Activated CD8-positive, alpha-beta memory T cell treated with anti-CD3 and anti-CD28 coated beads, Interleukin-2, amount 50 U/mL, for 1 hour (primary cell): Measurements from ENCODE around the gene ADD1.

Experiments used
- DNase-seq: peaks from one replicate; pipeline ENCODE4 v3.0.0-alpha.2; 2020; ENCODE audit errors: extremely low read depth

ADD1 gene

DNA sequence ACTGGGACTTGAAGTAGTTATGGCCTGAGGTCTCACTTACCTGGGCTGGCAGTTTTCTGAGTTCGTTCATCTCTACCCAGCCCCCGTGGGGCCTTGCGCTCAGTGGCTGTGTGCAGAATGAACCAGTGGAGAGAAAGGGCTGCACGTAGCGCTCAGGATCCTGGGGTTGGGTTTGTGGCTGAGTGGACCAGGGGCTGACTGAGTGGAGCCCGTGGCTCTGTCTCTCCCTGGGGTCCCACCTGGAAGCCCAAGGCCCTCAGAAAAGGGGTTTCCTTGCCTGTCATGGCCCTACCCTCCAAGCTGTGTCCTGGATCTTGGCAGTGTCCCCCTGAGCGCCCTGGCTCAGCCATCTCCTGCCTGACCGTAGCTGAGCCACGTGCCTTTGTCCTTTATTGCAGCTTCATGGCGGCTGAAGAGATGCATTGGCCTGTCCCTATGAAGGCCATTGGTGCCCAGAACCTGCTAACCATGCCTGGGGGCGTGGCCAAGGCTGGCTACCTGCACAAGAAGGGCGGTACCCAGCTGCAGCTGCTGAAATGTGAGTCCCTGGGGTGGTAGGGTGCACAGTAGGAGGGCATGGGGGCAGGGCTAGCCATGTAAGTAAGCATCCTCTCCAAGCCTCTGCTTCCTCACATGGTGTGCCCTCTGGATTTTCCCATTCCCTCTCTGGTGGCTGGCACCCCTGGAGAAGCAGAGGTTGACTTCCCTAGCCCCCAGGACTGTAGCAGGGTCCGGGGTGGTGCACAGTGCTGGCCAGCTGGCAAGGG lies 23.2 kb upstream of the ADD1 start:
- no peak for DNase-seq

DNA sequence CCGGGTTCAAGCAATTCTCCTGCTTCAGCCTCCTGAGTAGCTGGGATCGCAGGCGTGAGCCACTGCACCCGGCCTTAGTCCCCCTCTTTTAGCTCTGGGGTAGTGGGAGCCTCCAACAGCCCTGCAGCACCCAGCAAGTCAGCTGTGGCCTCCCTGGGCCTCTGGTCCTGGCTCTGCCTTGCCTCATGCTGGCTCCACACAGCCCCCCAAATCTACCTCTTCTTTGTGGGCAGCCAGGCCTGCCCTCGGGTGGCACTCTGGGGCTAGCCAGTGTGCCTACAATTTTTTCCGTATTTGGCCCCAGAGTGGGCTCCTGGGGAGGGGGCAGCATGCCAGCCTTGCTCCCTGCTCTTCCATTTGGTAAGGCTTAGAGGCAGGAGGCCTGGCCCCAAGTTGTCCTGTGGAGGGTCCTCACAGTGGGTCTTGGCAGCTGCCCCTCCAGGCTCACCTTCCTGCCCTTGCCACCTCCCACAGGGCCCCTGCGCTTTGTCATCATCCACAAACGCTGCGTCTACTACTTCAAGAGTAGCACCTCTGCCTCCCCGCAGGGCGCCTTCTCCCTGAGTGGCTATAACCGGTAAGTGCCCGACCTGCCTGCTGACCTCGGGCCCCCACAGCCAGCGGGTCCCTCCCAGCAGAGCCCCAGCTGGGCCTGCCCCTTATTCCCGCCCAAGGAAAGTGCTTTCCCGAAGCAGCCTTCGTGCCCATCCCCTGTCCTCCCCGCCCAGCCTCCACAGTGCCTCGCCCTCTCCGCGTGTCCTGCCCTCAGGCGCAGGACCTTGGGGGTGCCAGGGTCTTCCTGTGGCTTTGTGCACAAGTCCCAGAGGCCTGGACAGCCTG lies 21.0 kb upstream of the ADD1 start:
- no peak for DNase-seq

- no peak for DNase-seq
Observed at GRCh38 chr4:2823301-2823670, 20.4 kb upstream of the ADD1 start.

DNA sequence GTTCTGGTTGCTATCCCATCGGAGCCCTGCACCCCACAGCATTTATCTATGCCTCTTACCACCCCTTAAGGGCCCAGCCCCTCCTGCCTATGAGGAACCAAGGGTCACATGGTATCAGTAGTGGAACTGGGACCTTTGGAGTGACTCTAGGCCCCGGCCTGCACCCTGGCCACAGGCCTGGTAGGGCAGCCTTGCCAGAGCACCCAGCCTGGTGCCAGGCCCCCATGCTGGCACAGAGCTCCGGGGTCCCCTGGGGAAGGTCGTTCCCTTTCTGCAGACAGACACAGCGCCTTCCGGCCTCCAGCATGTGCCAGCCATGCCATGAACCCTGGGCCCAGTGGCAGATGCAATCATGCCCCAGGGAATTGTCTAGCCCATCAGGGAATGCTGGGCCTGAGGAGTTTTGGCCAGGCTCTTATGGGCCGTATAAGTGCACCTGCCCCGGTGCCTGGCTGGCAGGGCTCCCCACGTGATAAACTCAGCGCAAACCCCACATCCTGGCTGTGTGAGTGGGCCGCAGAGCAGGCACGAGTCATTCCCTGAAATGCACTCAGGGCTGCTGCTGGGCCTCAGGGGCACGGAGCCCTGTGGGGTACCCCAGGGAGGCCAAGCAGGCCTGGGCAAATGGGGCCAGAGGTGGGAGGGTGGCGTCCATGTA lies 19.8 kb upstream of the ADD1 start:
- no peak for DNase-seq

GRCh38 chr4:2824329-2824835 lies 19.3 kb upstream of the ADD1 start:
- DNase-seq = no peak

- DNase-seq = no peak
Observed at GRCh38 chr4:2824836-2825381, 18.7 kb upstream of the ADD1 start.

DNA sequence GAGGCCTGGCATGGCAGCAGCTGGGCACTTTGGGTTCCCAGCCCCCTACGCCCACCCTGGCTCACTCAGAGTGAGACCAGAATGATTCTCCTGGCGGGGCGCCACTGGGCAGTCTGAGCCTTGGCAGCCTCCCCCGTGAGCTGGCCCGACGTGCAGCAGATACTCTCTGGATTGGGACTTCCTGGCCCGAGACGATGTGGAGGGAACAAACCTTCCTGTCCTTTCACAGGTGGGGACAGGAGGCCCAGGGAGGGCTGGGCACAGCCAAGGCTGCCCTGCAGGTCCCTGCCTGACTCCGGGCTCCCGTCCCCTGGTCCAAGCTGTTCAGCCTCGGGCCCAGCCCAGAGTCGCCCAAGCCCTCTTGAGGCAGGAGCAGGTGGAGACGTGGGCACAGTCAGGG lies 17.9 kb upstream of the ADD1 start:
- DNase-seq = no peak

GRCh38 chr4:2827071-2827873 lies 16.4 kb upstream of the ADD1 start:
- DNase-seq = no peak

DNA sequence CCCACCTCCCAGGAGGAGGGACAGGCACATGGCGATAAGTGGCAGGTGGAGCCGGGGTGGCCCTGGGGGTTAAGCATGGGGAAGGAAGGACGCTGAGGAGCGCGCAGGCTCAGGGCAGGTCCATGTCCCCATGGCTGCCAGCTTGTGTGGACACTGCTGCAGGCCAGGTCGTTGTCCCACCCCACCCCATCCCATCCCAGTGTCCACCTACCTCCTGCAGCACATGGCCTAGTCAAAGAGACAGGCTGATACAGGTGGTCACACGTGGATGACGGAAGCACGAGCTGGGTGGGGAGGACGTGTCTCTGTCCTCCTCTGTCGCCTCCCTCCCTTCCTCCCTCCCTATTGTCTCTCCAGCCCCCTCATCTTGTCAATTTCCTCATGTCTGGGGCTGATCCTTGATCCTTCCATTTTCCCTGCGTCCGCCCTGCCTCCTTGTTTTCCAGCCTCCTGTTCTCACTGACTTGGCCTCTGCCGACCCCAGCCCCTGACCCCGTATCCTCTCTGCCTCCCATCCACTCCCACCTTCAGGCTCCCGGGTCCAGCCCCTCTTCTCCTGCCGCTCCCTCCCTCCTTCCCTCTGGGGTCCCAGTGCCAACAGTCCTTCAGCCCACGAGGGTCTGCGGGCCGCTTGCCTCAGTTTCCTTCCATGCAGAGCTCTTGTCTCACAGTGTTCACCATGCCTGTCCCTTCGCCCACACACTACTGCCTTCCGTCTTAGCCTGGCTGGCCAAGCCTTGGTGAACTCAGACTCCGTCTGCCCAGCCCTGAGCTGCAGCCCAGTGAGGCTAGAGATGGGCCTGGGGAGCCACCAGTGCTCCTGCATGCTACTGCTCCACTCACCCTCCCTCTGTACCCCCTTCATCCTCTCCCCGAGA lies 15.5 kb upstream of the ADD1 start:
- no peak for DNase-seq

DNA sequence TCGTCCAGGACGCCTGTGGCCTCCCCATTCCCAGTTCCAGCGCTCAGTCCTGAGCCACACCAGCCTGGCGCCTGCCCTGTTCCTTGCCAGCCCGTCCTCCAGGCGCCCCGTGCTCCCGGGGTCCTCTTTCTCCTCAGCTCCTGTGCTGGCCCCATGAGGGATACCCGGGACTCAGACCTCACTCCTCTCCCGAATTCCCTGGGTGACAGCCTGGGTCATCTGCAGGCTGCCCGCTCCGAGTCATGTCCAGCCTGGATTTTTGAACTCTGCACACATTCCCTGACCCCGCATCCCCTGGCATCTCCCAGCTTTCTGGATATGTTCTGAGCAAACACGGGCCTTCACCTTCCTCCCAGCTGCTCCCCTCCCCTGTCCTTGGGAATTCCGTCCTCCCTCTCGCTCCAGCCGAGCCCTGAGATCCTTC lies 14.9 kb upstream of the ADD1 start:
- no peak for DNase-seq

DNA sequence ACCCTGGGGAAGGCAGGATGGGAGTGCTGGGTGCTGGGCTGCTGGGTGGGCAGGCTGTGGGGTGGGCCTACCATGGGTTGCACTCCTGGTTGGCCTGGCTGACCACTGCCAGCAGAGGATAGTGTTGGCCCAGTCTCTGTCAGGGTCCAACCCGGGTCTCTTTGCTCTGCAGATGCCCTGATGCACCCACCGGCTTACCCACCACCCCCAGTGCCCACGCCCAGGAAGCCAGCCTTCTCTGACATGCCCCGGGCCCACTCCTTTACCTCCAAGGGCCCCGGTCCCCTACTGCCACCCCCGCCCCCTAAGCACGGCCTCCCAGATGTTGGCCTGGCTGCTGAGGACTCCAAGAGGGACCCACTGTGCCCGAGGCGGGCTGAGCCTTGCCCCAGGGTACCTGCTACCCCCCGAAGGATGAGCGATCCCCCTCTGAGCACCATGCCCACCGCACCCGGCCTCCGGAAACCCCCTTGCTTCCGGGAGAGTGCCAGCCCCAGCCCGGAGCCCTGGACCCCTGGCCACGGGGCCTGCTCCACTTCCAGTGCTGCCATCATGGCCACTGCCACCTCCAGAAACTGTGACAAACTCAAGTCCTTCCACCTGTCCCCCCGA lies 14.2 kb upstream of the ADD1 start:
- no peak for DNase-seq

DNA sequence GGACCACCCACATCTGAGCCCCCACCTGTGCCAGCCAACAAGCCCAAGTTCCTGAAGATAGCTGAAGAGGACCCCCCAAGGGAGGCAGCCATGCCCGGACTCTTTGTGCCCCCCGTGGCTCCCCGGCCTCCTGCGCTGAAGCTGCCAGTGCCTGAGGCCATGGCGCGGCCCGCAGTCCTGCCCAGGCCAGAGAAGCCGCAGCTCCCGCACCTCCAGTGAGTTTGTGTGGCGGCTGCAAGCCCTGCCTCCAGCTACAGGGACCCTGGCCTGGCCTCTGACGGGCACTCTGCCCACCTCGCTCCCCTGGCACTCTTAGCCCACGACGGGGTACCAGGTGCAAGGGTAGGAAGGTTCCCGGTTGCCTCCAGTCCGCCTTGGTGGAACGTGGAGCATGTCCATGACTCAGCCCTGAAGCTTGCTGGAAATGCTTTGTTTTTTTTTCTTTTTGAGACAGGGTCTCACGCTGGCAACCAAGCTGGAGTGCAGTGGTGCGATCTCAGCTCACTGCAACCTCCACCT lies 13.7 kb upstream of the ADD1 start:
- DNase-seq = no peak

DNA sequence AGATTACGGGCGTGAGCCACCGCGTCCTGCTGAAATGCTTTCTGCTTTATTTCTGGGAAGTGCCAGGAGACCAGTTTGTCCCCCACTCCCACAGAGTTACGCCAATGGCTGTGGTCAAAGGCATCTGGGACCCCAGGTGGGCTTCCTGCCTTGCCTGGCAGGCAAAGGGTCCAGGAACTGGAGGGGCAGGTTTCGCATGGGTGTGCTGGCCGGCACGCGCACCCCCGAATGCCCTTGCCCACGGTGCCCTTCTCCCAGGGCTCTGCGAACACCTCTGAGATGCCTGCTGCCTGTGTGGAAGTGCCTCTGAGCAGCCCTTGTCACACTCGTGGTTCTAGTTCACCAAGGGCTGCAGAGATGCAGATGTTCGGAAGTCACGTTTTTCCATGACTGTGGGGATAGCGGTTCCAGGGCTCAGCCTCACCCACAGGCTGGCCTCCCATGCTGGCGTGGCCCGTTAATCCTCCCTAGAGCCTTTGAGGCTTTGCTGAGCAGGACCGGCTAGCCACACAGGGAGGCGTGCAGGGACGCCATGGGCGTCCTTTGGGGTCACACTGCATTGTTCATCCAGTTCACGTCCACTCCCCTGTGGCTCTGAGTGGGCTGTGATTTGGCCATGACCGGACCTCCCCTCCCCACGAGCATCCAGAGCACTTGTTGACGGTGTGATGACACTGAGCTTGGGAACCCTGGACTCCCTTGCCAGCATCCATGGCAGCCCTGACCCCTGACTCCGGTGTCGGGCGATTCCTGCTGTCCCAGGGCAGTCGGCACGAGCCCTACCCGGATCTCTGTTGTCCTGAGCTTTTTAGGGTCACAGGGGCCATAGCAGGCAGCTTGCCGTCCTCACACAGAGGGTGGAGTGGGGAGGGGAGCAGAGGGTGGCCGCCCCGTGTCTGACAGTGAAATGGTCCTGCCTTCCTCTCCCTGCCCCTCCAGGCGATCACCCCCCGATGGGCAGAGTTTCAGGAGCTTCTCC lies 12.7 kb upstream of the ADD1 start:
- no peak for DNase-seq

- no peak for DNase-seq
Observed at GRCh38 chr4:2831611-2832308, 11.9 kb upstream of the ADD1 start.

GRCh38 chr4:2832309-2832980 lies 11.2 kb upstream of the ADD1 start:
- no peak for DNase-seq

DNA sequence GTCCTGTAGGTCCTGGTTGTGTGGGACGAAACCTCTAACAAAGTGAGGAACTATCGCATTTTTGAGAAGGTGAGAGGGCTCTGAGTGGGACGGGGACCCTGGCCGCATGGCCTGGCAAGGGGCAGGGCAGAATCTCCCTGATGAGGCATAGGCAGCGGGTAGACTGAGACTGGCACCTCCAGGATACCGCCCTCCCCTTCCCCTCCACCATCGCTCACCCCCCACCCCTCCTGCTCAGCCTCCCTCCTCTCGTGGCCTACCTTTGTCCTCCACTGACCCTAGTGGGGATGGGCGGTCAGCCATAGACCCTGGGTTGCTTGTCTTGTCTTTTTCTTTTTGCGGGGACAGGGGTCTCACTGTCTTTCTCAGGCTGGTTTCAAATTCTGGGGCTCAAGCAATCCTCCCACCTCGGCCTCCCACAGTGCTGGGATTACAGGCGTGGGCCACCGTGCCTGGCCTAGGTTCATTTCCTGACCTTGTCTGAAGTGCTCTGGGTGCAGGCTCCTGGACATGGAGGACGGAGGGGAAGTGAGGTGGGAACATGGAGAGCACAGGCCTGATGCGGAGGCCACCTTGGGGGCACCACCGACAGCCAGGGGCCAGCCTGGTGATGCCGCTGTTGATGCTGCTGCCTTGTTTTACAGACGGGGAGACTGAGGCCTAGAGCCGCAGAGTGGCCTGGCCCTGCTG lies 10.5 kb upstream of the ADD1 start:
- DNase-seq = no peak

GRCh38 chr4:2833671-2834000 lies 10.0 kb upstream of the ADD1 start:
- no peak for DNase-seq
